ENCODE measurements around the gene NAPSA.

DNA sequence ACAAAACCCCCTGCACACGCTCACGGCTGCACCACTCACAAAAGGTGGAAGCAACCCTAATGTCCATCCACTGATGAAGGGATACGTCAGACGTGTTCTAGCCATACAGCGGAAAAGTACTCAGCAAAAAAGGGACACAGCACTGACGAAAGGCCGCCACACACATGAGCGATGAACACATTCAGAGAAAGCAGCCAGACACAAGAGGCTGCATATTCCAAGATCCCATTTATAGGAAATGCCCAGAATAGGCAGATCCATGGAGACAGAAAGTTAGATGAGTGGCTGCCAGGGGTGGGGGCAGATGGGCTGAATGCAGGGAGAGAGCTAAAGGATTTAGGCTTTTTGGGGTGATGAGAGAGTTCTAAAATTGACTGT, 22.4 kb upstream of the NAPSA start:
- TF ChIP-seq FOXA1 (IDR thresholded peaks at IDR 0.05) (no peak), SUZ12 (IDR thresholded peaks at IDR 0.05) (no peak), FOXM1 (IDR thresholded peaks at IDR 0.05; ENCODE audit: borderline replicate concordance) (no peak), L3MBTL2 (conservative IDR thresholded peaks at IDR 0.05) (no peak), BHLHE40 (IDR thresholded peaks at IDR 0.05; ENCODE audit: borderline replicate concordance) (no peak), LEF1 (IDR thresholded peaks at IDR 0.05; ENCODE audit: borderline replicate concordance) (no peak), TARDBP (IDR thresholded peaks at IDR 0.05) (no peak)

Measured in HEK293T (cell line).